HepG2 (cell line): ENCODE results near the gene C2orf49. TPM values are rescaled to one million over a fixed set of nuclear protein-coding genes. Genes with fewer than 3 reads are reported as not detected.
A peak's percentile ranks its signal among the peaks of the same experiment; 100 is the strongest.

ENCODE experiments used
- ATAC-seq: fragments of 200-7000 bp; cut with Tn5 transposase; 3 replicates; pipeline ENCODE4 v1.9.1; 2020; ENCODE audit warnings: mild to moderate bottlenecking, moderate library complexity
- BruUV-seq: library from RNA; stranded (reverse); fragments of 400-500 nt; replicated peaks from 2 replicates; lab custom pipeline; 2021; lab: Mats Ljungman, UMichigan
- CTCF ChIA-PET: fragments of 300-600 bp; formaldehyde crosslinking; extraction: SDS; loops from one replicate; lab custom pipeline; 2021; ENCODE audit warnings: low total read pairs, inconsistent platforms, low intra/inter-chr PET ratio; lab: Yijun Ruan, JAX
- POLR2A ChIA-PET: fragments of 350-600 bp; sonication (Branson Sonifier 250); formaldehyde crosslinking; loops from one replicate; lab custom pipeline; 2020; ENCODE audit warnings: antibody characterized with exemption, inconsistent platforms; lab: Yijun Ruan, JAX
- DNase-seq: peaks from one replicate; pipeline ENCODE4 v3.0.0-alpha.2; 2015; ENCODE audit warnings: low spot score
- FAIRE-seq: peaks from 3 replicates; lab custom pipeline; 2011; peaks lifted over from hg19 to GRCh38; lab: Jason Lieb, UNC
- H2AFZ ChIP-seq: one replicate; pipeline ENCODE4 v1.6.1; 2011; ENCODE audit warnings: low read length, inconsistent platforms
- H3K27ac ChIP-seq: fragments of 300-600 bp; 3 replicates; pipeline ENCODE4 v1.8.0; 2011; ENCODE audit warnings: mixed run types, mild to moderate bottlenecking, mixed read lengths, low read length, inconsistent platforms; ENCODE audit not compliant: insufficient read depth; ENCODE audit errors: extremely low read length
- H3K27me3 ChIP-seq, 2 experiments: fragments of 200-600 bp in 1 of 2; 2 replicates in 1 of 2; 3 replicates in 1 of 2; pipeline versions ENCODE4 v1.6.0 to v1.8.0; 2011; ENCODE audit warnings: low read length in 2 of 2, mild to moderate bottlenecking in 2 of 2, moderate library complexity in 2 of 2, inconsistent platforms in 1 of 2; ENCODE audit not compliant: insufficient read depth in 2 of 2, control insufficient read depth in 1 of 2
- H3K36me3 ChIP-seq, 2 experiments: fragments of 200-600 bp in 1 of 2; replicated peaks in 1 of 2; 2 replicates in 1 of 2; 3 replicates in 1 of 2; pipeline versions ENCODE4 v1.5.1 to v1.8.0; 2011; ENCODE audit warnings: low read length in 2 of 2, inconsistent platforms in 1 of 2; ENCODE audit not compliant: insufficient read depth in 2 of 2, control insufficient read depth in 1 of 2
- H3K4me1 ChIP-seq: 2 replicates; pipeline ENCODE4 v1.5.1; 2012; ENCODE audit warnings: low read length, inconsistent platforms; ENCODE audit not compliant: insufficient read depth
- H3K4me2 ChIP-seq: 2 replicates; pipeline ENCODE4 v1.6.0; 2011; ENCODE audit warnings: low read depth, low read length, inconsistent platforms
- H3K4me3 ChIP-seq, 3 experiments: fragments of 200-600 bp in 1 of 3; sonication (generic), shearing (Covaris generic) in 1 of 3; replicated peaks in 1 of 3; 2 replicates each; pipeline ENCODE4 v1.5.1; 2011 to 2016; ENCODE audit warnings: low read length in 3 of 3, inconsistent platforms in 2 of 3, low read depth in 2 of 3, mild to moderate bottlenecking in 2 of 3, control low read depth in 1 of 3, mixed read lengths in 1 of 3; ENCODE audit not compliant: insufficient read depth in 1 of 3
- H3K79me2 ChIP-seq: one replicate; pipeline ENCODE4 v1.6.1; 2011; ENCODE audit warnings: low read length, inconsistent platforms; ENCODE audit not compliant: insufficient read depth
- H3K9ac ChIP-seq: 2 replicates; pipeline ENCODE4 v1.6.0; 2011; ENCODE audit warnings: mild to moderate bottlenecking, low read depth, low read length, inconsistent platforms; ENCODE audit not compliant: insufficient read depth
- H3K9me3 ChIP-seq: 2 replicates; pipeline ENCODE4 v1.5.1; 2012; ENCODE audit warnings: mild to moderate bottlenecking, low read length
- H4K20me1 ChIP-seq: 2 replicates; pipeline ENCODE4 v1.6.0; 2011; ENCODE audit warnings: inconsistent platforms, mild to moderate bottlenecking, low read length, moderate library complexity; ENCODE audit not compliant: insufficient read depth
- CREB1 ChIP-seq, 2 experiments: fragments of 450-650 bp in 1 of 2; IDR thresholded peaks; 2 replicates each; pipeline ENCODE4 v1.6.1; 2016 to 2017; ENCODE audit warnings: control low read depth in 1 of 2, mild to moderate bottlenecking in 1 of 2, missing compliant biosample characterization in 1 of 2, missing genetic modification characterization in 1 of 2
- PHF5A ChIP-seq: IDR thresholded peaks from one replicate; pipeline ENCODE4 v1.6.1; 2018; ENCODE audit warnings: low read depth, missing genetic modification reagents; ENCODE audit not compliant: unreplicated experiment
- ZBTB1 ChIP-seq: sonication (generic); formaldehyde crosslinking; IDR thresholded peaks from 2 replicates; pipeline ENCODE4 v1.4.0; 2020; ENCODE audit warnings: missing genetic modification reagents, borderline replicate concordance
- ZMYM4 ChIP-seq: sonication (generic); formaldehyde crosslinking; IDR thresholded peaks from 2 replicates; pipeline ENCODE4 v1.8.1; 2023; ENCODE audit warnings: mild to moderate bottlenecking, missing genetic modification reagents
- ZNF274 ChIP-seq: sonication (generic); formaldehyde crosslinking; IDR thresholded peaks from 2 replicates; pipeline ENCODE4 v1.5.1; 2020; ENCODE audit warnings: mild to moderate bottlenecking, missing genetic modification reagents
- ZNF333 ChIP-seq: sonication (generic); formaldehyde crosslinking; IDR thresholded peaks from 2 replicates; pipeline ENCODE4 v1.4.0; 2020; ENCODE audit warnings: mild to moderate bottlenecking, missing genetic modification reagents, borderline replicate concordance
- ZNF598 ChIP-seq: sonication (generic); formaldehyde crosslinking; IDR thresholded peaks from 2 replicates; pipeline ENCODE4 v1.5.1; 2020; ENCODE audit warnings: mild to moderate bottlenecking, missing genetic modification reagents, borderline replicate concordance
- WGBS: methylation state at CpG from one replicate; pipeline ENCODE4 v1.1.6; 2017; ENCODE audit warnings: low lambda C conversion rate; 5-methylcytosine and 5-hydroxymethylcytosine counted together
- in situ Hi-C: cut with HindIII; loops from 2 replicates; pipeline ENCODE4 v1.10.0; 2017; ENCODE audit warnings: low pct_unique_long_range_greater_than_20kb; ENCODE audit not compliant: extremely low pct_ligation_motif_present
- intact Hi-C: fragments of 100-400 bp; cut with micrococcal nuclease; formaldehyde crosslinking; loops from one replicate; pipeline ENCODE4 v1.10.0; 2022; ENCODE audit not compliant: unreplicated experiment
- polyA plus RNA-seq, 8 experiments: library from polyadenylated mRNA; depleted of rRNA in 3 of 8; stranded (reverse) in 7 of 8; unstranded in 1 of 8; fragments of >200 nt; fragmentation: Illumina TruSeq in 4 of 8; extraction: Trizol in 4 of 8; gene quantifications; 2 replicates each; pipeline versions ENCODE4 v1.2.1 to v1.2.3, GENCODE V29; 2011 to 2016; ENCODE audit warnings: low read depth in 4 of 8, missing spikeins in 1 of 8, mixed read lengths in 1 of 8; ENCODE audit not compliant: insufficient read depth in 1 of 8
- total RNA-seq, 5 experiments: library from RNA; depleted of rRNA; stranded (reverse); fragments of >200 nt; fragmentation: Illumina TruSeq; extraction: Trizol; gene quantifications; 2 replicates each; pipeline ENCODE4 v1.2.3, GENCODE V29; 2016; ENCODE audit warnings: low read depth in 1 of 5
- TF ChIP-seq, protein P1 (sequence below): sonication (generic); formaldehyde crosslinking; IDR thresholded peaks from 2 replicates; pipeline ENCODE4 v1.4.0; 2020; ENCODE audit warnings: missing genetic modification reagents, mild to moderate bottlenecking, borderline replicate concordance
- TF ChIP-seq, protein P2 (sequence below): sonication (generic); formaldehyde crosslinking; IDR thresholded peaks from 2 replicates; pipeline ENCODE4 v1.5.1; 2020; ENCODE audit warnings: mild to moderate bottlenecking, missing genetic modification reagents, moderate library complexity
- TF ChIP-seq, protein P3 (sequence below): sonication (generic); formaldehyde crosslinking; IDR thresholded peaks from 2 replicates; pipeline ENCODE4 v1.4.0; 2020; ENCODE audit warnings: mild to moderate bottlenecking, missing genetic modification reagents

Gene C2orf49
- total and polyA plus RNA-seq, 2 of the 13 experiments (the other 11 are each of a cell fraction or from before 2014, with no cell fraction given): 24.7 to 28.8 TPM

DNA sequence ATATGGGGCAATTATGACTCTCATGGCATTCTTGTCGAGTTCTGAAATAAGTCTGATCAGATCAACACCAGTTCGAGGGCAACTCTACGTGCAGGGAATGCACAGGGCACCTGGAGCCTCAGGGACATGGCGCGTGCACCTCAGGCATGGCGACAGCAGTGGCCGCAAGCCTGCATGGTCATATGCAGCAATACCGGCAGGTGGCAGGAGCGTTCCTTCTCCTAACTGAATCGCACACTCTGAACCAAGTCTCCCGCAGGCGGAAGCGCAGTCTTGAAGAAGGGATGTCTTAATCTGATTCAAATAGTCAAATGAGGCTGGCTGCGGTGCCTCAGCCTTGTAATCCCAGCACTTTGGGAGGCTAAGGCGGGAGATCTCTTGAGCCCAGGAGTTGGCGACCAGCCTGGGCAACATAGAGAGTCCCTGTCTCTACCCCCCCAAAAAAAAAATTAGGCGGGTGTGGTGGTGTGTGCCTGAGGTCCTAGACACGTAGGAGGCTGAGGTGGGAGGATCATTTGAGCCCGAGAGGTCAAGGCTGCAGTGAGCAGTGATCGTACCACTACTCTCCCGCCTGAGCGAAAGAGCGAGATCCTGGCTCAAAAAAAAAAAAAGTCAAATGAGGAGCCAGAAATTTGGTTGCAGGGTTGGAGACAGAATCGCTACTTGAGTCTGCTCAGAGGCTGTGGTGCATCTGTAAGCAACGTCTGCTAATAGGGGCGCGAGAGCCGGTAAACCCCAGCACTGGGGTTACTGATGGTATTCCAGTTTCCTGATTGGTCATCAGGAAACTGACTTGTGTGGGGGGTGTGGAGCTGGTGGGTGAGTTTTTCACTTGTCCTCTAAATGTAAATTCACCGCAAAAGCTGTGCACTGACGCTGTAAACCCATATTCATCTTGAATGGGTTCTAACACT is 32.7 kb downstream of the C2orf49 start:
- intact Hi-C loops (loop anchor here (1.0 to 2.0 kb wide), 3 partner anchors 35 to 175 kb away; no protein-coding TSS in a partner anchor), in situ Hi-C loops (loop anchor here (5.0 kb wide), 2 partner anchors 42 to 147 kb away; no protein-coding TSS in a partner anchor)
- CTCF ChIA-PET: interaction anchor here (1.0 to 3.4 kb wide), 4 partner anchors 29 to 176 kb away, joined by 3 to 78 read pairs (median 8); partner anchors contain the start of gene FHL2
- peak; percentile 68 for DNase-seq
- Histone ChIP-seq H3K9ac (no peak overlapping the region), H2AFZ (no peak overlapping the region), H3K27ac (no peak overlapping the region), H3K4me1 (peaks cover 16% of the 10 kb centered on the region), H3K4me2 (no peak overlapping the region), H3K36me3 (peaks cover 2 to 30% of the 10 kb centered on the region in 2 experiments), H4K20me1 (no peaks in the 10 kb centered on the region; the same call in 1 of the 2 replicates), H3K79me2 (no peaks in the 10 kb centered on the region), H3K4me3 (no peak overlapping the region), H3K9me3 (no peaks in the 10 kb centered on the region), H3K27me3 (no peaks in the 10 kb centered on the region)
- peak; percentile 96 for ATAC-seq
- BruUV-seq: no TSS peak
- 69% methylated on average over 30 of the region's 30 CpGs for WGBS
- FAIRE-seq: peak; percentile 72
- POLR2A ChIA-PET: no interaction called here
- peak; percentile 36; the same call in 1 of the 2 replicates for TF ChIP-seq ZNF598 (CRISPR knock-in tag)
- TF ChIP-seq, protein P1, sequence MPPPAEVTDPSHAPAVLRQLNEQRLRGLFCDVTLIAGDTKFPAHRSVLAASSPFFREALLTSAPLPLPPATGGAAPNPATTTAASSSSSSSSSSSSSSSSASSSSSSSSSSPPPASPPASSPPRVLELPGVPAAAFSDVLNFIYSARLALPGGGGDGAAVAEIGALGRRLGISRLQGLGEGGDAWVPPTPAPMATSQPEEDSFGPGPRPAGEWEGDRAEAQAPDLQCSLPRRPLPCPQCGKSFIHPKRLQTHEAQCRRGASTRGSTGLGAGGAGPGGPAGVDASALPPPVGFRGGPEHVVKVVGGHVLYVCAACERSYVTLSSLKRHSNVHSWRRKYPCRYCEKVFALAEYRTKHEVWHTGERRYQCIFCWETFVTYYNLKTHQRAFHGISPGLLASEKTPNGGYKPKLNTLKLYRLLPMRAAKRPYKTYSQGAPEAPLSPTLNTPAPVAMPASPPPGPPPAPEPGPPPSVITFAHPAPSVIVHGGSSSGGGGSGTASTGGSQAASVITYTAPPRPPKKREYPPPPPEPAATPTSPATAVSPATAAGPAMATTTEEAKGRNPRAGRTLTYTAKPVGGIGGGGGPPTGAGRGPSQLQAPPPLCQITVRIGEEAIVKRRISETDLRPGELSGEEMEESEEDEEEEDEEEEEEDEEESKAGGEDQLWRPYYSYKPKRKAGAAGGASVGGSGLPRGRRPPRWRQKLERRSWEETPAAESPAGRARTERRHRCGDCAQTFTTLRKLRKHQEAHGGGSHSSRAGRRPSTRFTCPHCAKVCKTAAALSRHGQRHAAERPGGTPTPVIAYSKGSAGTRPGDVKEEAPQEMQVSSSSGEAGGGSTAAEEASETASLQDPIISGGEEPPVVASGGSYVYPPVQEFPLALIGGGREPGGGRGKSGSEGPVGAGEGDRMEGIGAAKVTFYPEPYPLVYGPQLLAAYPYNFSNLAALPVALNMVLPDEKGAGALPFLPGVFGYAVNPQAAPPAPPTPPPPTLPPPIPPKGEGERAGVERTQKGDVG: peak; percentile 99; the same call in 1 of the 2 replicates
- TF ChIP-seq, protein P2, sequence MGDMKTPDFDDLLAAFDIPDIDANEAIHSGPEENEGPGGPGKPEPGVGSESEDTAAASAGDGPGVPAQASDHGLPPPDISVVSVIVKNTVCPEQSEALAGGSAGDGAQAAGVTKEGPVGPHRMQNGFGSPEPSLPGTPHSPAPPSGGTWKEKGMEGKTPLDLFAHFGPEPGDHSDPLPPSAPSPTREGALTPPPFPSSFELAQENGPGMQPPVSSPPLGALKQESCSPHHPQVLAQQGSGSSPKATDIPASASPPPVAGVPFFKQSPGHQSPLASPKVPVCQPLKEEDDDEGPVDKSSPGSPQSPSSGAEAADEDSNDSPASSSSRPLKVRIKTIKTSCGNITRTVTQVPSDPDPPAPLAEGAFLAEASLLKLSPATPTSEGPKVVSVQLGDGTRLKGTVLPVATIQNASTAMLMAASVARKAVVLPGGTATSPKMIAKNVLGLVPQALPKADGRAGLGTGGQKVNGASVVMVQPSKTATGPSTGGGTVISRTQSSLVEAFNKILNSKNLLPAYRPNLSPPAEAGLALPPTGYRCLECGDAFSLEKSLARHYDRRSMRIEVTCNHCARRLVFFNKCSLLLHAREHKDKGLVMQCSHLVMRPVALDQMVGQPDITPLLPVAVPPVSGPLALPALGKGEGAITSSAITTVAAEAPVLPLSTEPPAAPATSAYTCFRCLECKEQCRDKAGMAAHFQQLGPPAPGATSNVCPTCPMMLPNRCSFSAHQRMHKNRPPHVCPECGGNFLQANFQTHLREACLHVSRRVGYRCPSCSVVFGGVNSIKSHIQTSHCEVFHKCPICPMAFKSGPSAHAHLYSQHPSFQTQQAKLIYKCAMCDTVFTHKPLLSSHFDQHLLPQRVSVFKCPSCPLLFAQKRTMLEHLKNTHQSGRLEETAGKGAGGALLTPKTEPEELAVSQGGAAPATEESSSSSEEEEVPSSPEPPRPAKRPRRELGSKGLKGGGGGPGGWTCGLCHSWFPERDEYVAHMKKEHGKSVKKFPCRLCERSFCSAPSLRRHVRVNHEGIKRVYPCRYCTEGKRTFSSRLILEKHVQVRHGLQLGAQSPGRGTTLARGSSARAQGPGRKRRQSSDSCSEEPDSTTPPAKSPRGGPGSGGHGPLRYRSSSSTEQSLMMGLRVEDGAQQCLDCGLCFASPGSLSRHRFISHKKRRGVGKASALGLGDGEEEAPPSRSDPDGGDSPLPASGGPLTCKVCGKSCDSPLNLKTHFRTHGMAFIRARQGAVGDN: peak; percentile 66
- peak; percentile 34; the same call in 1 of the 2 replicates for TF ChIP-seq ZMYM4
- no peak for TF ChIP-seq PHF5A (CRISPR knock-in tag)
- TF ChIP-seq, protein P3, sequence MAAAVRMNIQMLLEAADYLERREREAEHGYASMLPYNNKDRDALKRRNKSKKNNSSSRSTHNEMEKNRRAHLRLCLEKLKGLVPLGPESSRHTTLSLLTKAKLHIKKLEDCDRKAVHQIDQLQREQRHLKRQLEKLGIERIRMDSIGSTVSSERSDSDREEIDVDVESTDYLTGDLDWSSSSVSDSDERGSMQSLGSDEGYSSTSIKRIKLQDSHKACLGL: peak; percentile 43; the same call in 1 of the 2 replicates
- TF ChIP-seq ZBTB1 (CRISPR knock-in tag): no peak
- TF ChIP-seq CREB1 (IDR thresholded peaks at IDR 0.05): 0 out of 2 replicates have a peak, but pooled peaks have one; percentile 1
- no peak for TF ChIP-seq CREB1 (CRISPR knock-in tag; IDR thresholded peaks at IDR 0.05)
- peak; percentile 61 for TF ChIP-seq ZNF274 (CRISPR knock-in tag)
- peak; percentile 88; the same call in 1 of the 2 replicates for TF ChIP-seq ZNF333 (CRISPR knock-in tag)
